Raji (cell line): ENCODE measurements around the gene ACADM.

ENCODE experiments used
- POLR2A ChIP-seq: IDR thresholded peaks from 2 replicates; pipeline ENCODE4 v1.6.1; 2011; ENCODE audit warnings: low read depth, low read length, control low read depth; ENCODE audit not compliant: insufficient read depth

Gene ACADM

DNA sequence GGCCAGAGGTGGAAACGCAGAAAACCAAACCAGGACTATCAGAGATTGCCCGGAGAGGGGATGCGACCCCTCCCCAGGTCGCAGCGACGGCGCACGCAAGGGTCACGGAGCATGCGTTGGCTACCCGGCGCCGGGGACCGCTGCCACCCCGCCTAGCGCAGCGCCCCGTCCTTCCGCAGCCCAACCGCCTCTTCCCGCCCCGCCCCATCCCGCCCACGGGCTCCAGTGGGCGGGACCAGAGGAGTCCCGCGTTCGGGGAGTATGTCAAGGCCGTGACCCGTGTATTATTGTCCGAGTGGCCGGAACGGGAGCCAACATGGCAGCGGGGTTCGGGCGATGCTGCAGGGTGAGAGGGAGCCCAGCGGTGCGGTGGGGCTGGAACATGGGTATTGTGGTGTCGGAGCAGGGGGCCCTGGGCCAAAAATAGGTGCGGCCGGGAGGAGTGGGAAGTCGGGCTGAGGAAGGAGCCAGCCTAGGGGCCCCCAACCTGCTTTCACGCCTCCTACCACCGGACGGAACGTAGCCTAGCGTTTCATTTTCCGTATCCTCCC, at the start of gene ACADM:
Gene ACADM (plus strand): TSS at position 238 of the 551 bp plus-strand sequence. CDS start 79 bp downstream, at position 317.
- peak; percentile 92 for TF ChIP-seq POLR2A

DNA sequence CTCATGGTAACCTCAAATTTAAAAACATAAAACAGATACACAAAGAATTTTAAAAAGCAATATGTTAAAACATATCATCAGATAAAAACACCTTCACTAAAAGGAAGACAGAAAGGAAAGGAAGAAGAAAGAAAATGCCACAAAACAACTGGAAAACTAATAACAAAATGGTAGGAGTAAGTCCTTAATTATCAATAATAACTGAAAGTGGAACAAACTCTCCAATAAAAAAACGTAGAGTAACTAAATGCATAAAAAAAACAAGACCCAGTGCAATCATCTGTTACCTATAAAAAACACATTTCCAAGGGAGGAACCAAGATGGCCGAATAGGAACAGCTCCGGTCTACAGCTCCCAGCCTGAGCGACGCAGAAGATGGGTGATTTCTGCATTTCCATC, 47.1 kb upstream of the ACADM start:
- TF ChIP-seq POLR2A: no peak

DNA sequence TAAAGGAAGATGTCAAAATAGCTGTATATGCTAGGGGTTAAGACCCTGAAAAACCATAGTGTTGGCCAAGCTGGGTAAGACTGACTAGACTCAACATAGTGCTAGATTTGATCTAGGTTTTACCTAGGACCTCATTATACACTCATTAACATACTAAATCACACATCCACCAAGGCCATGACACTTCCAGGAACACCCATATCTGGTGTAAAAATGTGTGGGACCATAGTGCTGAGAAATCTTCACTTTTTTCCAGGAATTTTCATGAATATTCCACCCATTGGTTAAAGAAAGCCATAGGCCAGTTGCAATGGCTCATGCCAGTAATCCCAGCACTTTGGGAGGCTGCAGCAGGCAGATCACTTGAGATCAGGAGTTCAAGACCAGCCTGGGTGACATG, 34.0 kb upstream of the ACADM start:
- no peak for TF ChIP-seq POLR2A

DNA sequence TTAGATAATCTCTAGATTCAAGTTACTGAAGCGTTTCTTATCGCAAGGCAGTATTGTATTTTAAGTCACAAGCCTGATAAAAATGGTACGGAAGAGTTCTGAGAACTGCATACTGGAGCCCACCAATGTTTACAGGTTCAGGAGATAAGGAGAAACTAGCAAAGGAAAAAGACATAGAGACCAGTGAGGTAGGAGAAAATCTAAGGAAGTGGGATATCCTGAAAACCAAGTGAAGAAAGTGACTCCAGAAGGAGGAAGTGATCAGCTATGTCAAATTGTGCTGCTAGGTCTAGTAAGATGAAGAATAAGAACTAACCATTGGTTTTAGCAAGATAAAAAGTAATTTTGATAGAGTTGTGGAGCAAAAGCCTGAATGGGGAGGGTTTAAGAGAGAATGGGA, 31.0 kb upstream of the ACADM start:
- TF ChIP-seq POLR2A: no peak

DNA sequence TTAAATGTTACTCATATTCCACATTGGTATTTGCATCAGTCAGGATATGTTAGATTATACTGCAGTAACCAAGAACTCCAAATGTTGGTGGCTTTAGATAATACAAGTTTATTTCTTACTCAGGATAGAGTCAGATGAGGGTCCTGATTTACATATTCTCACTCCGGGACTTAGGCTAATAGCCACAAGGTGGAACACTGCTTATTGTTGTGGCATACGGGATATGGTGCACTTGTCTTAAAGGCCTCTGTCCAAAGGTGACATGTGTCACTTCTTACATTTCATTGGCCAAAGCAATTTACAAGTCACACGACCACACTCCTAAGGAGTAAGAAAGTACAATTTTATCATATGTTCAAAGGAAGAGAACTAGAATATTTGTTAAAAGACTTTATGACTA, 28.5 kb upstream of the ACADM start:
- TF ChIP-seq POLR2A: no peak

DNA sequence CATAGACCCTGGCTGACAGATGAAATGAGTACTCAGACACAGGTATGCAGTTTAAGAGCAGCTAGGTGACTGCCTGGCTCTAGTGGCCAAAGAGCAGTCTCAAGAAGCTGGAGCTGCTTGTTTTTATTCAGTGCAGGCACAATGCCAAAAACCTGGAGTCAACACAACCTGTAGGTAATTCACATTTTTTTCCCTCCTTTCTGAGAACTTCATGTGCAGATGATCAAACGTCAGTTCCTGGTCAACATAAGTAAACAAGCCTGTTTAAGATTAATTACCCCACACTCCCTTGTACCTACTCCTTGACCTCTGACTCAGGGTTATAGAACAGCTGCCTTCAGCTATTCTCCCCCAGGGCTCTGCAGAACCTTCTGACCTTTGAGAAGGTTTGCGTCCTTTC, 17.3 kb upstream of the ACADM start:
- TF ChIP-seq POLR2A: no peak

DNA sequence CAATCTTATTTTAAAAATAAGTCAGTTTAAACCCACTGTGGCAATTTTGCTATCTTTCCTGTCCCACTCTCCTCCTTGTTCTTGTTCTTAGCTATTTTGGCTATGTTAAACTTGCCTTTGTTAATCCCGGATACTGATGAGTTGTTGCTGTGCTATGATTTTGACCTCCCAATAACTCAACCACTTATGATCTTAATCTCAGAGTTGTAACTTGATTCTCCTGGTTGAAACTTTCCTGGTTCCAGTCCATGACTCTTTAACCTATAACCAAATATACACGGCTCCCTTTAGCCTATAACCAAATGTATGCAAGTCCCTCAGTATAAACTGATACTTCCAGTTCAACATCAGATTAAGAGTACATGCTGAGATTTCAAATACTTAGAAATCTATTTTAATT, 15.6 kb upstream of the ACADM start:
- no peak for TF ChIP-seq POLR2A

DNA sequence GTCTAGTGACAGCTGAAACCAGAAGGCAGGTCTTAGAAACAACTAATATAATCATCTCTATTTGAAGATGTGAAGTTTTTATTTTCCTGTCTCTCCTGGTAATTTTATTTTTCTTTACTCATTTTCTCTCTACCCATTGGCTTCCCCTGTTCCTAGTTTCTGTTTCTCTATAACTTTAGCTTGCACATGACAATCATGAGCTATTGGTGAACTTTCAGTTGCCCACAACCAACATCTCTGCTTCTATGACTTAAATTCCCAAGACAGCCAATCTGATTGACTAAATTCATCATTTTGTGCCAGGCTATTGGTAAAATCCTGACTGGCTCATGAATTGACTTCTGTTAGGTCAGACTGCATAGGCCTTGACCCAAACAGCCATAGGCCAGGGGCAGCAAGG, 13.7 kb upstream of the ACADM start:
- no peak for TF ChIP-seq POLR2A

DNA sequence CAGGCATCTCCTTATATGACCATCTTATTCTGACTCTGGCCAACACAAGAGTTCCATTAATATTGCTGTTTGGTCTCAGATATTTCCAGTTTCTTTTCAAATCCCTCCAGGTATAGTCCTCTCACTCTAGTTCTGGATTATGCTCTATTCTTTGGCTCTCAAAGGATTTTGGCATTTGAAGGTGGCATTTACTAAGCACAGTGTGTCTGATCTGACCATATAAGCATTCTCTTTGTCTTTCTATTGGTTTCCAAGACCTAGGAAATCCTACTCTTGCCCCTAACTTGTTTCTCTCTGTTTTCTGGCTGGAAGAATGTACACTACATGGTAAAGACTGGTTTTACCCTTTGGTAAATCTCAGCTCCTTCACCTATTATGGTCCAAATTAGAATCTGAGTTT, 12.7 kb upstream of the ACADM start:
- no peak for TF ChIP-seq POLR2A

DNA sequence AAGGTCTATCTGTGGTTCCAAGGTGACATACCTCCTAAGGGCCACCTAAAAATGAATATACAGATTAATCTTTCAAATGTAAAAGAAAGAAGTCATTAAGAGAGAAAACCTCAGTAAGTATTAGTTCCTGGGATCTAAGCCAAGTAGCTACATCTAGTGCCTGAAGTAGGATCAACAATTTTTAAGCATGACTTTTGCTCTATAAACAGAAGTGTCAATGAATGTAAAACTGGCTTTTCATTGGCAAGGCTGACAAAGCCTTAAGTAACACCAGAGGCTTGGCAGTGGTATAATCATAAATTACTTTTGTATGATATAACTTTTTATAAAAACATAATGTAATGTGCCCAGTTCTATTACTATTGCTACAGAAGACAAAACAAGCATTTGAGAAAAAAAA, 12.2 kb upstream of the ACADM start:
- TF ChIP-seq POLR2A: no peak

DNA sequence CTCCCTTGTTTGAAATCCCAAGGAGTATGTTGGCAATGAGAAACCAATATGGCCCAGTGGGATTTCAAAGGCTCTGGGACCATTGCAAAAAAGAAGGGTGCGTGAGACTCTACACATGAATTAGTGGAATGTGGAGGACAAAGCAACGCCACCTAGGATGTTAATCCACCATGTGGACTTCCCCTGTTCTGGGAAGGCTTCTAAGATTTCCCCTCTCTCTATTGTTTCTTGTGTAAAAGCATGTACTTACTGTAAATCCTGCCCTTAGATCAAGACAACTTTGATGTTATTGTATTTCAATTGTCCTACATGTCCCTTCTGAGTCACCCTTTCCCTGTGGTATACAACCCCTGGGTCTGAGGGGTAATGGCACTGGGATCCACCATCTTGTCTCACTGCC, 4.7 kb upstream of the ACADM start:
- no peak for TF ChIP-seq POLR2A

DNA sequence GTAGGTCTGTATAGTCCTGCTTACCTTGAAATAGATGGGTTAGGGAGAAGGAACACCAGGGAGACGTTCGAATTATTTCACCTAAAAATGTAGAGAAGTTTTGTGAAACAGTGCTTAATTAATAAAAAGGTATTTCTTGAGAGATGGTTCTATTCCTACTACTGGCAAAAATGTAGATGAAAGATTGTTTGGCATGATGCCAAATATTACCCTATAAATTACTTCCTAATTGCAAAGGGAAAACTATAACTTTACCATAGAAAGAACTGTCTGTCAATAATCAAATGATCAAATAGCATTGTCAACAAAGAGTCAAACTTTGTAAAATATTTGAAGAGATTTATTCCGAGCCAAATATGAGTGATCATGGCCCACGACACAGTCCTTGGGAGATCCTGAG, 4.2 kb upstream of the ACADM start:
- TF ChIP-seq POLR2A: no peak

DNA sequence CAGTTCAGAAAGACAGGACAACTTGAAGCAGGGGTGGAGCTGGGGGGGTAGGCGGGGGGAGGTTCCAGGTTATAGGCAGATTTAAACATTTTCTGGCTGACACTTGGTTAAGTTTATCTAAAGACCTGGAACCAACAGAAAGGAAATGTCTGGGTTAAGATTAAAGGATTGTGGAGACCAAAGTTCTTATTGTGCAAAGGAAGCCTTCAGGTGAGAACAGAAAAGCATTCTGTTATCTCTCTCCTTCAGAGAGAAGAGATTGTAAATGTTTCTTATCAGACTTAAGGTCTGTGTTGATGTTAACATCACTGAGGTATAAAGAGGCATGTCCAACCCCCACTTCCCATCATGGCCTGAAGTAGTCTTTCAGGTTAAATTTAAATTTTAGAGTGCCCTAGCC, 3.7 kb upstream of the ACADM start:
- no peak for TF ChIP-seq POLR2A

DNA sequence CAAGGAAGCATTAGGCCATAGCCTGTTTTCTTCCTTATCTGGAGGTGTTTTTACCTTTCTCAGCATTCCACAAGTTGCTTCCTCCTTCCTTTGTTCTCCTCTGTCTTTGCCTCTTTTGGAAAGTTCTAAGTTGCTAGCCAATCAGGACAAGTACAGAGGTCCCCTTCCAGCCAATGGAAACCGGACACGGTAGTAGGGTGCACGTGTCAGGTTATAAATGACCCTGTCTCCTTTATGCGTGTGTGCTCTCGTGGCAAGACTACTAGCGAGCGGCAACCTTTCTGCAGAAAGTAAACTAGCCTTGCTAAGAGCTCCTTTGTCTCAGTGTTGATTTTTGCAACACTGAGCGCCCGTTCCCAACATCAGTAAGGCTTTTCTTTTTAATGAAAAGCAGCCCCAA, 1.5 kb upstream of the ACADM start:
- TF ChIP-seq POLR2A: no peak

DNA sequence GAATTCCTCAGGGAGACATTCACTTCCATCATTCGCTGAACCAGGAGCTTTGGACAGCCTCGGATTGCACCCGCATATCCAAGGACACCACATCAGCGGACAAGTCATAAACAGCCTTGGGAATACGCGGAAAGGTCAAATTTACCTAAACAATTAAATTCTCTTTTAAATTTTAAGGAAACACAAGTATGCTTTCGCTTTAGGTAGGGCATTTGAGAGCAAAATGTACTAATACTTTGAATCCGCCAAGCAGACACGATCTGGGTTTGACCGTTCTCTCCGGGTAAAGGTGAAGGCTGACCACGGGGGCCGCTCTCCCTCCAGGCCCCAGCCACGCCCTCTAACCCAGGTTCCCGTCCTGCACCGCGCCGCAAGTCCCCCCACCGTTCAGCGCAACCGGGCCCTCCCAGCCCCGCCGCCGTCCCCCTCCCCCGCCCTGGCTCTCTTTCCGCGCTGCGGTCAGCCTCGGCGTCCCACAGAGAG, 479 bp upstream of the ACADM start:
- no peak for TF ChIP-seq POLR2A

DNA sequence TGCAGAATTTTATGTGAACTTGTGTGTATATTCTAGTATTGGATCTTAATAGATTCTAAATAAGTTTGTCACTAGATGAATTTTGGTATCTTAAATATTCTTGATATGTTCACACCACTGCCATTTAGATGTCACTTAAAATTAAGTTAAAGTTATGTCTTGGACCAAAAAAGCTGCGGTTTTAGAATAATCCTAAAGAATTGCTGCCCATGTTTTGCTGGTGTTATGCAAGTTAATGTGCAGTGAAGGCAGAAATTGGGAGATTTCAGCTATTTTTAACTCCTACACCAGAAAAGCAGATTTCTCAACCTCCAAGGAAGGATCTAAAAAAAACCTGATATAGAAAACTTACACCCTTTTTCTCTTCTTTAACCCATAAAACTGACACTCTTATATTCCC, 757 bp downstream of the ACADM start:
- TF ChIP-seq POLR2A: no peak

DNA sequence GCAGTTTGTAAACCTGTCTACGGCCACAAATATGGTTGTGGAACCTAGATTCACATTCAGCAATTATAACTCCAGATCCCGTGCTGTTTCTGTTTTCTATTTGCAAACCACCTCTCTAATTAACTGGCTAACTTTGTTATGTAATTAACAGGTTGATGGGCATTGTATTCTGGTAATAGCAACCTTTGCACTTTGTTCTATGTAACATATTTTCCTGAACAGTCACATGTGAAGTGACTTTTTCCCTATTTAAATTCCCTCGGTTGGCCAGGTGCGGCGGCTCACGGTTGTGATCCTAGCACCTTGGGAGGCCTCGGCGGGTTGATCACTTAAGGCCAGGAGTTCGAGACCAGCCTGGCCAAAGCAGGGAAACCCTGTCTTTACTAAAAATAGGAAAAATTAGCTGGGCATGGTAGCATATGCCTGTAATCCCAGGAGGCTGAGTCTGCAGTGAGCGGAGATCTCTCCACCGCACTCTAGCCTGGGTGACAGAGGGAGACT, 1.4 kb downstream of the ACADM start:
- TF ChIP-seq POLR2A: no peak
